GM12891 (cell line): ENCODE results near the gene LPIN2.

ENCODE experiments used
- POLR2A ChIP-seq: IDR thresholded peaks from 2 replicates; pipeline ENCODE4 v1.6.1; 2011; ENCODE audit warnings: low read depth, low read length, control low read depth
- TAF1 ChIP-seq: IDR thresholded peaks from 2 replicates; pipeline ENCODE4 v1.6.1; 2011; ENCODE audit warnings: low read depth, low read length, control low read depth

DNA sequence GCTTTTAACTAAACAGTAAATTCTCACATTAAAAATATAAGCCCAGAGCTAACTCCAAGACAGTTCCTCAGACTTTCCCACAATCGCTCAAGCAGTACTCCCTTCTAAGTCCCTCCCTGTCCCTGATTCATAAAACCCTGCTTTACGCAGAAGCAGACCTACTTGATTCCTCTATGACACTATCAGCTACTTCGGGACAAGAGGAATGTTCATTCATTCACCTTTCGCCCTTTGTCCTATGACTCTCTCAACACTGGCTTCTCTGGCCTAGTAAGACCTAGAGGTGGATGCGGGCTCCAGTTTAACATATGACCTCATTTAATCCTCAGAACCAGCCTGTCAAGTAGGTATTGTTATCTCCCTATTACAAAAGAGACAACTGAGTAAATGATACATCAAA is 10.2 kb downstream of the LPIN2 start:
- TF ChIP-seq POLR2A (no peak), TAF1 (no peak)
